K562 (cell line): ENCODE measurements around the gene MRPL41. TPM values are rescaled to one million over a fixed set of nuclear protein-coding genes. Genes with fewer than 3 reads are reported as not detected.

ENCODE experiments used
- ATF2 ChIP-seq: sonication (generic); formaldehyde crosslinking; IDR thresholded peaks from 2 replicates; pipeline ENCODE4 v1.8.1; 2022; ENCODE audit warnings: missing genetic modification reagents
- ATF7 ChIP-seq: fragments of 450-650 bp; IDR thresholded peaks from 2 replicates; pipeline ENCODE4 v1.7.1; 2014; ENCODE audit warnings: mild to moderate bottlenecking, moderate library complexity
- CCNT2 ChIP-seq: IDR thresholded peaks from 2 replicates; pipeline ENCODE4 v1.6.1; 2011; ENCODE audit warnings: borderline replicate concordance, low read depth, mild to moderate bottlenecking, moderate library complexity, mixed read lengths, low read length; ENCODE audit not compliant: insufficient read length; ENCODE audit errors: extremely low read depth
- CTCF ChIP-seq, 3 experiments: IDR thresholded peaks in 2 of 3; conservative IDR thresholded peaks in 1 of 3; 2 replicates each; pipeline ENCODE4 v1.5.1; 2011 to 2012; ENCODE audit warnings: low read length in 3 of 3, mild to moderate bottlenecking in 3 of 3, control low read depth in 2 of 3, improper control_type of control experiment in 1 of 3, inconsistent platforms in 1 of 3, low read depth in 1 of 3, mixed read lengths in 1 of 3, moderate library complexity in 1 of 3; ENCODE audit not compliant: insufficient read depth in 2 of 3
- FOXP4 ChIP-seq: sonication (generic); formaldehyde crosslinking; IDR thresholded peaks from 2 replicates; pipeline ENCODE4 v1.8.0; 2022; ENCODE audit warnings: mild to moderate bottlenecking, missing genetic modification reagents, borderline replicate concordance
- HCFC1 ChIP-seq: IDR thresholded peaks from 2 replicates; pipeline ENCODE4 v1.6.1; 2012; ENCODE audit warnings: low read depth, low read length, improper control_type of control experiment
- HNRNPL ChIP-seq: fragments of 200-400 bp; formaldehyde crosslinking; IDR thresholded peaks from 2 replicates; pipeline ENCODE4 v1.6.1; 2017; ENCODE audit warnings: low read depth, mild to moderate bottlenecking, low read length
- KAT8 ChIP-seq: fragments of 450-650 bp; IDR thresholded peaks from 2 replicates; pipeline ENCODE4 v1.6.1; 2016; ENCODE audit warnings: low read depth, mild to moderate bottlenecking
- LCOR ChIP-seq: sonication (generic); formaldehyde crosslinking; IDR thresholded peaks from 2 replicates; pipeline ENCODE4 v1.8.0; 2022; ENCODE audit warnings: mild to moderate bottlenecking, missing genetic modification reagents
- NCOR1 ChIP-seq: fragments of 450-650 bp; IDR thresholded peaks from 2 replicates; pipeline ENCODE4 v1.6.1; 2016; ENCODE audit warnings: mild to moderate bottlenecking, moderate library complexity
- RB1 ChIP-seq: fragments of 450-650 bp; IDR thresholded peaks from 2 replicates; pipeline ENCODE4 v1.6.1; 2017; ENCODE audit warnings: low read depth, mild to moderate bottlenecking
- RFX5 ChIP-seq: IDR thresholded peaks from 2 replicates; pipeline ENCODE4 v1.6.1; 2011; ENCODE audit warnings: low read depth, mild to moderate bottlenecking, improper control_type of control experiment, low read length
- SMARCE1 ChIP-seq: fragments of 450-650 bp; IDR thresholded peaks from 2 replicates; pipeline ENCODE4 v1.7.1; 2016; ENCODE audit warnings: mild to moderate bottlenecking
- SREBF1 ChIP-seq: fragments of 150-350 bp; IDR thresholded peaks from 2 replicates; pipeline ENCODE4 v1.6.1; 2014; ENCODE audit warnings: antibody characterized with exemption, low read depth, low read length, borderline replicate concordance
- TAF1 ChIP-seq: IDR thresholded peaks from 2 replicates; pipeline ENCODE4 v1.6.1; 2011; ENCODE audit warnings: mild to moderate bottlenecking, low read length, moderate library complexity; ENCODE audit not compliant: insufficient read depth, control insufficient read depth, severe bottlenecking; ENCODE audit errors: extremely low read depth
- TAF15 ChIP-seq: fragments of 200-400 bp; formaldehyde crosslinking; IDR thresholded peaks from 2 replicates; pipeline ENCODE4 v1.6.1; 2017; ENCODE audit warnings: mild to moderate bottlenecking, low read depth, low read length, moderate library complexity
- TCF3 ChIP-seq: sonication (generic); formaldehyde crosslinking; IDR thresholded peaks from 2 replicates; pipeline ENCODE4 v1.4.0; 2020; ENCODE audit warnings: mild to moderate bottlenecking, missing genetic modification reagents
- ZBTB33 ChIP-seq: sonication (generic); formaldehyde crosslinking; IDR thresholded peaks from 2 replicates; pipeline ENCODE4 v1.8.1; 2023; ENCODE audit warnings: mild to moderate bottlenecking, missing genetic modification reagents
- ZNF282 ChIP-seq: sonication (generic); formaldehyde crosslinking; IDR thresholded peaks from 2 replicates; pipeline ENCODE4 v1.8.1; 2023; ENCODE audit warnings: missing genetic modification reagents
- polyA plus RNA-seq, 8 experiments: library from polyadenylated mRNA; depleted of rRNA in 4 of 8; stranded (reverse) in 5 of 8; unstranded in 3 of 8; fragments of >200 nt; fragmentation: Nextera tagmentation in 2 of 8; fragmentation: Illumina TruSeq in 1 of 8; extraction: Ambion mirVana in 2 of 8; extraction: Trizol in 1 of 8; gene quantifications; 2 replicates each; pipeline versions ENCODE4 v1.2.1 to v1.2.3, GENCODE V29; 2011 to 2014; ENCODE audit warnings: inconsistent platforms in 1 of 8, missing spikeins in 1 of 8
- total RNA-seq, 7 experiments: library from RNA; depleted of rRNA in 6 of 7; stranded (reverse); fragments of >200 nt in 6 of 7; fragmentation: Illumina TruSeq in 2 of 7; extraction: Trizol in 2 of 7; gene quantifications; 2 replicates each; pipeline versions ENCODE4 v1.2.1 to v1.2.3, GENCODE V29; 2011 to 2021; ENCODE audit warnings: low replicate concordance in 1 of 7

MRPL41 gene
- total and polyA plus RNA-seq, 9 of the 15 experiments (the other 6 are each of a cell fraction or from before 2014, with no cell fraction given): 2.6 to 259 (median 21.6) TPM

- TF ChIP-seq TAF15 (no peak), TAF1 (peak; percentile 81), RFX5 (0 out of 2 replicates have a peak, but pooled peaks have one; percentile 16), FOXP4 (CRISPR knock-in tag) (0 out of 2 replicates have a peak, but pooled peaks have one; percentile 70), SREBF1 (peak; percentile 72), CCNT2 (peak; percentile 94), CTCF (IDR thresholded peaks at IDR 0.05 in 2 of 3, conservative IDR thresholded peaks at IDR 0.05 in 1 of 3; ENCODE audit: insufficient read depth in 2 of 3, low read depth in 1 of 3, low read length in 3 of 3) (peak; percentile 88 to 92 (median 91)), ZBTB33 (CRISPR knock-in tag) (peak; percentile 89), HCFC1 (peak; percentile 91), TCF3 (peak; percentile 42; the same call in 1 of the 2 replicates), SMARCE1 (0 out of 2 replicates have a peak, but pooled peaks have one; percentile 34), NCOR1 (peak; percentile 45; the same call in 1 of the 2 replicates), HNRNPL (no peak), RB1 (peak; percentile 98), ZNF282 (CRISPR knock-in tag) (no peak), ATF7 (peak; percentile 89), LCOR (peak; percentile 51; the same call in 1 of the 2 replicates), ATF2 (CRISPR knock-in tag) (peak; percentile 67; the same call in 1 of the 2 replicates), KAT8 (no peak)
Observed at GRCh38 chr9:137578518-137579258, 27.0 kb downstream of the MRPL41 start, which contains the start of gene DPH7 (continued).
